Duodenal mucosa (tissue), 2 donors: ENCODE data around the gene TBKBP1.

Experiments
- H3K27ac ChIP-seq: one replicate; pipeline ENCODE4 v1.7.0; 2013; ENCODE audit warnings: low read depth, low read length
- H3K27me3 ChIP-seq, 2 donors: one replicate each; pipeline ENCODE4 v1.7.0; 2013; ENCODE audit warnings: low read length in 2 of 2, control low read depth in 1 of 2; ENCODE audit not compliant: insufficient read depth in 2 of 2, control insufficient read depth in 1 of 2
- H3K36me3 ChIP-seq, 2 donors: one replicate each; pipeline ENCODE4 v1.7.0; 2013; ENCODE audit warnings: low read length in 2 of 2, control low read depth in 1 of 2; ENCODE audit not compliant: insufficient read depth in 2 of 2, control insufficient read depth in 1 of 2
- H3K4me1 ChIP-seq, 2 donors: one replicate each; pipeline ENCODE4 v1.7.0; 2013; ENCODE audit warnings: low read length in 2 of 2, control low read depth in 1 of 2; ENCODE audit not compliant: insufficient read depth in 2 of 2, control insufficient read depth in 1 of 2
- H3K4me3 ChIP-seq, 2 donors: one replicate each; pipeline ENCODE4 v1.7.0; 2013; ENCODE audit warnings: low read length in 2 of 2, low read depth in 1 of 2
- H3K9ac ChIP-seq, 2 donors: one replicate each; pipeline ENCODE4 v1.7.0; 2013; ENCODE audit warnings: low read length in 2 of 2, low read depth in 1 of 2
- H3K9me3 ChIP-seq, 2 donors: one replicate each; pipeline ENCODE4 v1.7.0; 2013; ENCODE audit warnings: low read length in 2 of 2, control low read depth in 1 of 2; ENCODE audit not compliant: control insufficient read depth in 1 of 2

The TBKBP1 gene

DNA sequence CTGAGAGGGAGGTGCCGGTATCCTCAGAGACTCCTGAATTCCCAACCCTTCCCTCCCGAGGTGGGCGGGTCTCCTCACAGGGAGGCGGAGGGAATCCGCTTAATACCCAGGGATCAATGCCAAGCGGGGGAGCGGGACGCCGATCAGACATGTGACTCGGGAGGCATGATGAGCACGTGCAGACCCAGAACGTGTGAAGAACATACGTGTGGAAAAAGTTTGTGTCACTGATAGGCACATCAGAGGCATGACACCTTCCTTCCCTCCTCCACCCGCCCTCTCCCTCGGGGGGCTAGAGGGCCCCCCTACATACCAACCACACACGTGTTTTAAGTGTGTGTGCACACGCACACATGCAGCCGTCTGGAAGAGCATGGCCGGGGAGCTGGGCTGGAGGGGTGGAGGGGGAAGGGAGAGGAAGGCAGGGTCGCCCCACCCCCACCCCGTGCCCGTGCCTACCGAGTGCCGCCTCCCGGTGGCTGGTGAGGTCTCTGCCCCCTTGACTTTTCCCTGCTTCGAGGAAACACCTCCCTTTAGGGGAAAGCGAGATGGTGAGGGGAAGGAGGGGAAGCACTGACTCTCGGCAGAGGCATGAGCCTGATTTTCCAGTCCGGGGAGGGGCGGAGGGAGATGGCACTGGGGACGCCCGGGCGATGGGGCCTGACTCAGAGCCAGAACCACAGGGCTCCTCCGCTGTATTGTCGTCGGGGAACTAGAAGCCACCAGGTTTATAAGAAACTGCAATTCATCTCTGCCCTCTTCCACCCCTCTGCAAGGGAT is 27.0 kb downstream of the TBKBP1 start:
- Histone ChIP-seq H3K4me3 (no peak overlapping the region), H3K4me1 (peaks cover 7 to 10% of the 10 kb centered on the region in 2 donors), H3K27me3 (peaks cover 50 to 52% of the 10 kb centered on the region in 2 donors), H3K27ac (no peak overlapping the region), H3K9ac (no peak overlapping the region), H3K36me3 (no peaks in the 10 kb centered on the region), H3K9me3 (no peaks in the 10 kb centered on the region)

DNA sequence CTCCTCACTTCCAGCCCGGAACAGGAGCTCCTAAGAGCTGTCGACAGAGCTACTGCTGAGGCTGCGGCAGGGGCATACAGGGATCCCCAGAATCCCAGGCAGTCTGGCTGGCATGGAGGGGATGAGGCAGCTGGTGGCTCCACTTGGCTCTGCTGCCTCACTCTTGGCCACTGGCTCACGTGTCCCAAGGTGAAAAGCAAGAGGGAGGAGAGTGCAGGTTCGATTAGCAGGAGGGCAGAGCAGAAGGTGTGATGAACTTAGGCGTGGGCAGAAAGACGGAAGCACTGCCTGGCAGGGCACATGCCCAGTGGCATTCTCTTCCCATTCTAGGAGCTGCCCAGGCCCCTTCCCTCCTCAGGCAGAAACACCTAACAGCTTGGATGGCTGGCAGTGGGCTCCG is 27.8 kb downstream of the TBKBP1 start:
- Histone ChIP-seq H3K27ac (no peak overlapping the region), H3K9me3 (no peaks in the 10 kb centered on the region), H3K36me3 (no peaks in the 10 kb centered on the region), H3K4me3 (no peak overlapping the region), H3K9ac (no peak overlapping the region), H3K4me1 (peaks cover 7 to 10% of the 10 kb centered on the region in 2 donors), H3K27me3 (peaks cover 50 to 54% of the 10 kb centered on the region in 2 donors)

DNA sequence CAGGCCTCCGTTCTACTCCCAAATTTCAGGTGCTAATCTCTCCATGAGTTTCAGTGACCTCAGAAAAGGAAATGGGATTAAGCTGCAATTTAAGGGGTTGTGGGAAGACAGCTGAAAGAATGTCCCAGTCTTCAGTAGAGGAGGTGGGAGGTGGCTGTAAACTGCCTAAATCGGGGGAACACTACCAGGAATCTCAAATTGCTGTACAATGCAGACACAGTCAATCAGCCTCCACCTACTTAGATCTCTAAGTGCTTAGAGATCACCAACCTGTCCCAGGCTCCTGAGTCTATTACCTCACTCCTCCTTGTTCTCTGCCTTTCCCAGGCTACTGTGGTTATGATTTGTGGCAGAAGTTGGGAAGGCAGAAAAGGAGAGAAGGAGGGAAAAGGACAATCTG is 30.7 kb downstream of the TBKBP1 start:
- Histone ChIP-seq H3K36me3 (no peaks in the 10 kb centered on the region), H3K9me3 (no peaks in the 10 kb centered on the region), H3K27ac (no peak overlapping the region), H3K9ac (no peak overlapping the region), H3K4me1 (peaks cover 2 to 7% of the 10 kb centered on the region in 2 donors), H3K4me3 (no peak overlapping the region), H3K27me3 (peaks cover 35 to 38% of the 10 kb centered on the region in 2 donors)

DNA sequence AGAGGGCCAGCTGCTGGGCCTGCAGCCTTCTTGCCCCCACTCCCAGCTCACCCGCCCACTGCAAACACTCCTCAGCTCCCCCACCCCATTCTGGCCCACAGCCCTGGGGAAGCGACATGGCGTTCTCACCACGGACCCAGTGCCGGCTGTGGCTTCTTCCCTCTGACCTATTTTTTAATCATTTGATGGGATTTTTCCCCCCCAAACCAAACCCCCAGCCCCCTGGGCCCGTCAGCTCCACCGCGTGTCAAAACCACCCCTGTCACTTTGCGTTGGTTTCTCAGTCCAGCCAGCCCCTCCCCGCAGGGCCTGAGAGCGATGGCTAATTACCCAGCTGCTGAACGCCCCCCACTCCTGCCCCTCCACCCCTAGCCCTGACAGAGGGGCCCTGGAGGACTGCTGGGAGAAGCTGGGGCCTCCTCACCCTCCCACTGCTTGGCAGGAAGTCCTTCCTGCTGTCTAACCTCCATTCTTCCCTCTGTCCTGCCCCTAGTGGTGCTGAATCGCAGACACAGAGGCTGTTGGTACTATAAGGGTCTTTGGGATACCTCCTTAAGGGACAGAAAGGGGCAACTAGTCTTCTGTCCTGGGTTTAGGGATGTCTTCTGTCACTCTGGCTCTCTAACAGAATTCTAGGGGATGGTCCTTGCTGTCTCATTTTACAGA is 31.6 kb downstream of the TBKBP1 start:
- Histone ChIP-seq H3K27me3 (peaks cover 30% of the 10 kb centered on the region in 2 donors), H3K36me3 (no peaks in the 10 kb centered on the region), H3K4me3 (no peak overlapping the region), H3K4me1 (peaks cover 0 to 7% of the 10 kb centered on the region in 2 donors), H3K9ac (no peak overlapping the region), H3K27ac (no peak overlapping the region), H3K9me3 (no peaks in the 10 kb centered on the region)

DNA sequence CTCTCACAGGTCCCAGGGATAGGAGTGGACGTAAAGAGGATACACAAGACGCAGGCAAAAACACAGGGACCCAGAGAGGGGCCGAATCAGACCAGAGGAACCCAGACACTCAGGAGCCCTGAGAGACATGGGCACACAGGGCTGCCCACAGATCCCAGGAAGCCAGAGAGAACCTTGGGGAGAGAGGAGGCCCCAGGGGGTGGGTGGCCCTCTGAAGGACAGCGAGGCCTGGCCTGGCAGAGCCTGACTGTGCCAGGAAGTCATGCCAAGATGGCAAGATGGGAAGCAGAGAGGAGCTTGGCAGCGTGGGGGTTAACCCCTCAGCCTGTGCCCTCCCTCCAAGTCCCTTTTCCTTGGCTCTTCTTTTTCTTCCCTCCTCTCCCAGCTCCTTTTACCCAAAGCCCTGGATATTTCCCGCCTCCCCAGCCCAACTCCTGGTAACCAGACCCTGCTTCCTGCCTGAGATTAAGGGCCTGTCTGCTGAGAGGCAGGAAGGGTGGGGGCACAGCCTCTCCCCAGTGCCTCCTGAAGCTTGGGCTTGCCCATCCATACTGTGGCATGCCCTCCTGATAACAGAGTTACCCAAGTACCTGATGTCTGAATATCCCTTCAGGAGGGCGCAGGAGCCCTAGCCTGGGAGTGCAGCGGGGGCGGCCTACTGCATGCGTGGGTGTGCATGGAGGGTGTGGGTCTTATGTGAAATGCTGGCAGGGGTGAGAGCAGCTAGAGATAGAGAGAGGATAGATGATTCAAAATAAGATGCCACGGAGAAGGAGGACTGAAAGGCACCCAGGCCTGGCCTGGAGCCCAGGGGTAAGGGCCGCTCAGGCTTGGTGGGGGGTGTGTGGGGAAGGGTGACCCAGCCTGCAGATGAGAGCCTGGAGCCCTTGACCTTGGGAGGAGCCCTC is 33.1 kb downstream of the TBKBP1 start:
- H3K27me3 ChIP-seq: peaks cover 28% of the 10 kb centered on the region in 2 donors
- H3K27ac ChIP-seq: no peak overlapping the region
- no peak overlapping the region for H3K4me3 ChIP-seq
- no peaks in the 10 kb centered on the region for H3K9me3 ChIP-seq
- no peak overlapping the region for H3K9ac ChIP-seq
- H3K36me3 ChIP-seq: no peaks in the 10 kb centered on the region
- H3K4me1 ChIP-seq: no peaks in the 10 kb centered on the region

DNA sequence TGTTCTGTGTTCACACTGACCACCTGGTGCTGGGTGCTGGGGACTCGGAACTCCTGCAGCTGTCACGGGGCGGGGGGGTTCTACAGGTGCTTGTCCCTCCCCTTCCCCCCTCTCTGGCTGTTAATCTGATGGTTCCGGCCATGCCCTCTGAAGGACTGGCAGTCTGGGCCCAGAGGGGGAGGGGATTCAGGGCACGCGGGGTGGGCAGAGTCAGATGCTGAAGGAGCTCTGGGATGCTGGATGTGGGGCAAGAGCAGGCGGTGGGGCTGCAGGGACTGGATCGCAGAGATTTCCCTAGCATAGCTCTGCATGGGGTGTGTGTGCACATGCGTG is 33.7 kb downstream of the TBKBP1 start:
- Histone ChIP-seq H3K27me3 (peaks cover 29 to 31% of the 10 kb centered on the region in 2 donors), H3K9ac (no peak overlapping the region), H3K9me3 (no peaks in the 10 kb centered on the region), H3K36me3 (no peaks in the 10 kb centered on the region), H3K4me1 (no peaks in the 10 kb centered on the region), H3K4me3 (no peak overlapping the region), H3K27ac (no peak overlapping the region)

DNA sequence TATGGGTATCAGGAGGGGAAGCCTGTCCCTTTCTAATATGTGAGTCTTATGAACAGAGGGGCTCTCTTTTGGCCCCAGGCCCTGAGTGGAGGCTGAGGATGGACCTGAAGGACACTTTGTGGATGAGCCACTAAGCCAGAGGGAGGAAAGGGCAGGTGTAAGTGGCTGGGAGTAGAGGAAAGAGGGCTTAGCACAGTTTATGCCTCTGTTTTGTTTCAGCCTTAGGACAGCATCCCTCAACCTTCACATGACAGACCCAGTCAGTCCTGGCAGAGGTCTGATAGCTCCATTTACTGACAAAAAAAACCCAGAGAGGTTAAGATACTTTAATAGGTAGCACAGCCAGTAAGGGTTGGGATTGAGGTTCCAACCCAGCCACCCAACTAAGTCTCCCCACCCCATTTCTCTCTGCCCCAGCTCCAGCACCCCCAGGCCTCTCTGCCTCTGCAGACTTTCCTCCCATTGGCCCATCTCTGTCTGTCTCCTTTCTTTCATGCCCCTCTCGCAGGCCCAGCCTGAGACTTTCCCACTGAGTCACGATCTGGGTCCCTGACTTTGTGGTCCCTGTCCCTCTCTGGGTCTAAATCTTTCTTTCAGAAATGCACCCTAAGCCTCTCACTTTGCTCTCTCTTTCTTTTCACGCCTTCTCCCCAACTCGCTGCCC is 34.4 kb downstream of the TBKBP1 start:
- H3K27me3 ChIP-seq: peaks cover 31 to 33% of the 10 kb centered on the region in 2 donors
- no peaks in the 10 kb centered on the region for H3K36me3 ChIP-seq

DNA sequence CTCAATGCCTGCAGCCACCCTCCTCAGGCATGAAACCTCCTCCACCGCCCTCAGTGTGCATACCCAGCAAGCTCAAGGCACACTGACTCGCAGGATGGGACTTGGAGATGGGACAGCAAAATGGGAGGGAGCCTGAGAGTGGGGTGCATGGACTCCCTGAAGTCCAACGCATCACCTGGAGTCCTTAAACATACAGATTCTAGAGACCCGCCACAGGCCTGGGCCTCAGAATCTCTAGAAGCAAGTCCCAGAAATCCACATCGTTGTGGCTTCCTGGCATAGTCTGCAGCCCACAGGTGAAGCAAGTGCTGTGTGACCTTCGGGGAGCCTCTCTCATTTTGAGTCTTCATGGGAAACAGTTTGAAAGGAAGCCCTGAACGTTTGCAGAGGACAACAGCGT is 35.5 kb downstream of the TBKBP1 start:
- peaks cover 0 to 5% of the 10 kb centered on the region in 2 donors for H3K4me1 ChIP-seq
- H3K27me3 ChIP-seq: peaks cover 33 to 40% of the 10 kb centered on the region in 2 donors
- no peak overlapping the region for H3K9ac ChIP-seq
- no peak overlapping the region for H3K27ac ChIP-seq
- no peak overlapping the region for H3K4me3 ChIP-seq
- no peaks in the 10 kb centered on the region for H3K9me3 ChIP-seq
- no peaks in the 10 kb centered on the region for H3K36me3 ChIP-seq

More for the DNA sequence above, 34.4 kb downstream of the TBKBP1 start:
- Histone ChIP-seq H3K27ac (no peak overlapping the region), H3K4me3 (no peak overlapping the region), H3K4me1 (no peaks in the 10 kb centered on the region), H3K9ac (no peak overlapping the region), H3K9me3 (no peaks in the 10 kb centered on the region)

DNA sequence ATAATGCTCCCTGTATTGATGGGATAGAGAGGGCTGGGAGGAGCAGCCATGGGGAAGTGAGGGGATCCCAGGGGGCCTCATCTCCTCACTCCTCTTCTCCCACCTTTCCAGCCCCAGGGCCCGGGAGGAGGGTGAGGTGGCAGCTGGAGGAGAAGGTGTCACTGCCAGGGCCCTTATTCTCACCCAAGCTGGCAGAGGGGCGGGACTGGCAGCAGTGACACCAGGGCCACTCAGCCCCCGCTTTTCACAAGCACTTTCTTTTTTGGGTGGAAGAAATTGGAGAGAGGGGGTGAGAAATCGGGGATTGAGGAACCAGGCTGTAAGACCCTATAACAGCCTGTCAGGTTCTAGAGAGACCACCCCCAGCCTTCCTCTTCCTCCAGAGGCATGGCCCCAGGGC is 36.7 kb downstream of the TBKBP1 start:
- Histone ChIP-seq H3K4me1 (peaks cover 0 to 9% of the 10 kb centered on the region in 2 donors), H3K9me3 (no peaks in the 10 kb centered on the region), H3K27ac (no peak overlapping the region), H3K36me3 (no peaks in the 10 kb centered on the region), H3K9ac (no peak overlapping the region), H3K27me3 (peaks cover 45 to 47% of the 10 kb centered on the region in 2 donors), H3K4me3 (no peak overlapping the region)
